ENCODE results near the gene CD2.
"Not testable (repeated sequence)": the region's sequence is repeated elsewhere in the genome, so short reads cannot be mapped to it uniquely, and the experiment has no call there.

The CD2 gene

DNA sequence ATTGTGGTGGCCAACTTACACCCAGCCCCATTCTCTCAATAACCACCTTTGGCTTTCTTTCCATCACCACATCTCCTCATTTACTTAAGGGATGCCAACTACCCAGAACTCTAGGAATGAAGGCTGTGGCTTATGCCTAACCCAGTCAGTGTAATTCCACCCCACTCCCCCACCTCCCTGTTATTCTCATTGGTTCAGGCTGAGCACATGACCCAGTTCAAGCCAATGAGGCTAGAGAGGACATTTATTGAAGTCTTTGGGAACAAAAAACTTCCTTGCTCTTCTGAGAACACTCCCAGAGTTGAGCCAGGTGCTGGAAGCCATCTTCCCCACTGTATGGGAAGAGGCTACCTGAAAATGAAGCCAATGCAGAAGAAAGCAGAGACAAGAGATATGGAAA, 22.8 kb upstream of the CD2 start:
- DNase-seq (ENCODE audit: low read depth), result no peak

DNA sequence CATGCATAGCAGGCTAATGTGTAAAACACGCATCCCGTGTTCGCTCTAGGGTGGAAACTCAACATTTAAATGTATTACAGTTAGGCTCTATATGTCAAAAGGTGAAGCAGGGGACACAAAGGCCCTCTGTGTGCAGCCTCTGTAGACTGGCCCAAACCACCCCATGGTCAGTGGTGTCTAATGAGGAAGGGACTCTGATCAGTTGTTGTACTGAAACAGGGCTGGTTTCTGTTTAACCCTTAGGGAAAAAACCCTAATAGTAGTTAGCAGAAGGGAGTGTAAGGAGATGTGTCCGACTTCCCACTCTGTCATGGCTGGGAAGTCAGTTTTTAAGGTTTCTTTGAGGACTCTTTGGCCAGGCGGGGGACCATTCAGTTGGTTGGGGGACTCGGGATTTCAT, 21.5 kb upstream of the CD2 start:
- DNase-seq (ENCODE audit: low read depth), result no peak

DNA sequence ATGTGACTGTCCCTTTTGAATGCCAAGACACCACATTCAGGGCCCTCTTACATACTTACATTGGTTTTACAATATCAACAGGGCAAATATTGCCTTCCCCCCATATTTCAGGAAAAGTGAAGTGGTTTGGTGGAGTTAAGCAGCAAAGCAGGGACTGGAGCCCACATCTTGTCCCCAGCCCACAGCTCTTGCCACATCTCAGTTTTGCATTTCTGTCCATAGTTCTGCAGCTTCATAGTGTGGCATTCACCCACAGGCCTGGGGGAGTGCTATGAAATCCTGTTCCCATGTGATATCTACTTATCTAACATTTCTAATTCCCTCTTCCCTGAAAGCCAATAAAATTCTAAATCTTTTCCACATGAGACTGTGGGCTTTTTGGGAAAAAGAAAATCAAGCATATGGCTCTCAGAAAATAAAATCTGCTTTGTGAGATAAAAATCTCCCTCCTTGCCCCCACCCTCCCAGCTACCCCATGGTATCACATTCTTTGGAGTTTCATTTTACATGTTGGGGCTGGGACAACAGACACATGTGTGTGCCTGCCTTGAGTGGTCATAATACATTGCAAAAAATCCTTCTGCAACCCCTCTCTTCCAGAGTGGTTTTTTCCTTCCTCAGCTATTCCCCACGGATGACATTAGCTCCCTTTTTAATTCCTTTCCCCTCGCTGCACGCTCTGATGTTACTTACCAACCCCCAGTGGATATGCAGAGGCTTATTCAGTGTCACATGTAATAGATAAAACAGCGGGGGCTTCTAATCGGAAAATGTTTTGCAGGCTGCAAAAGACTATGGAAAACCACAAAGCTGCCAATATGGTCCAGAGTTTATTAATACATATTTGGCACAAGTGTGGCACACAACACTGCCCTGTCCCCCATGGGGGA, 20.5 kb upstream of the CD2 start:
- DNase-seq (ENCODE audit: low read depth), result no peak

DNA sequence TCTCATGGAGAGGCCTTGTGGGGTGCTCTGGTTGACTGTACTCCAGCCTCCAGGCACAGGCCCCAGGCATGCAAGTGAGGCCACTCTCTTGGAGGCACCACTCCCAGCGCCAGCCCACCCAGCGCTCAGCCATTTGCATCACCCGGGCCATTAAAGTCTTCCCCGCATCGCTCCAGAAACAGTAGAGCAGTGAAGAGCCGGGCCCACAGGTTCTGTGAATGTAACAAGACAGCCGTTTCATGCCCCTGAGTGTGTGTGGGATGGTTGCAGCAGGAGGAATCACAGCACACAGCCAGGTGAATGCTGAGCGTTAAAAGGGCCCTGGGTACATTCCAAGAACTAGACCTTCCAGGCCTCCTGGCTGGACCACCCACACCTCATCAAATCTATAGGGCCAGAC, 19.0 kb upstream of the CD2 start:
- DNase-seq (ENCODE audit: low read depth), result no peak

DNA sequence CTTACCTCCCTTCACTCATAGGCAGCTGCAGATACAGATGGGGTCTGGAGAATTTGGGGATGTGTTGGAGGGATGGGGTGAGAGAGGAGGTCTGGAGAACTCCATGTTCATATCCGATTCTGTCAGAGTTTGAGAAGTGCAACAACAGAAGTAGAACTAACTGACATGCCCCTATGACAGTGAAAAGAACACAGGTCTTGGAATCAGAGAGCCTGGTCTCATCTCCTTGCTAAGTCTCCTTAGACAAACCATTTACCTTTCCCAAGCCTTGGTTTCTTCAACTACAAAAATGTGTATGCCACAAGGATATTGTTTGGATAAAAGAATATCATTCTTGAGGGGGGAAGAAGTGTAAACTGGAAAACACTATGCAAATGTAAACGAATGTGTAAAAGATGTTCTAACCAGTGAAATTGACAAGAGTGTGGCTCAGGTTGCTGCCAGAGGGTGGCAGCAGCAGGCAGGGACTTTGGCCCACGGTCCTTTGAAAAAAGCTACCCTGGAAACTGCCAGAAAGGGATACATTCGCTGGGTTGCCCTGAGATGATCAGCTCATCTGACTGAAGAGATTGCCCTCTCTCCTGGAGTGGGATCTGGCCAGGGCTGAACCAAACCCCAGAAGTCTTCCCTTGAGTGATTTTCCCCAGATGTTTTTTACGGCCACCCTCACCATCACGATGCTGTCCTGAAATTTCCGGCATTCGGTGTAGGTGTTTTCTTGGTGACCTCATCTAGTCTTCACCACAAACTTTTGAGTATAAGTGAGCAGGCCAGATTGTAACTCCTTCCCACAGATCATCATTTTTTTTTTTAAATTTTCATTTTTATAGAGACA, 17.0 kb upstream of the CD2 start:
- DNase-seq (ENCODE audit: low read depth), result peak; percentile 60

DNA sequence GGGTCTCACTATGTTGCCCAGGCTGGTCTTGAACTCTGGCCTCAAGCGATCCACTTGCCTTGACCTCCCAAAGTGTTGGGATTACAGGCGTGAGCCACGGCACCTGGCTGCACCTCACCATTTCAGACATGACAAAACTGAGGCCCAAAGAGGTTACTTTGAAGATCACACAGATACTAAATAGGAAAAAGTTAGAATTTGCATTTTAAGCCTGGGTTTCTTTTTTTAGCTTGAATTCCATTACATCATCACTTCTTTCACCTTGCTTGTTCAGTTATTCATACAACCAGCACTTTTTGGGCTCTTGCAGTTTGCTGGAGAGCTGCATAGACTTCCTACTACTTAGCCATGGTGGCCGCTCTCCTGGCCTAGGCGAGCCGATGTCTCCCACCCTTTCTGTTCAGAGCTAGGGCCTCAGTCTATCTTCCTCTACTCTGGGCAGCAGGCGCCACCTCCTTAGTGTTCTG, 16.3 kb upstream of the CD2 start:
- no peak for DNase-seq (ENCODE audit: low read depth)

DNA sequence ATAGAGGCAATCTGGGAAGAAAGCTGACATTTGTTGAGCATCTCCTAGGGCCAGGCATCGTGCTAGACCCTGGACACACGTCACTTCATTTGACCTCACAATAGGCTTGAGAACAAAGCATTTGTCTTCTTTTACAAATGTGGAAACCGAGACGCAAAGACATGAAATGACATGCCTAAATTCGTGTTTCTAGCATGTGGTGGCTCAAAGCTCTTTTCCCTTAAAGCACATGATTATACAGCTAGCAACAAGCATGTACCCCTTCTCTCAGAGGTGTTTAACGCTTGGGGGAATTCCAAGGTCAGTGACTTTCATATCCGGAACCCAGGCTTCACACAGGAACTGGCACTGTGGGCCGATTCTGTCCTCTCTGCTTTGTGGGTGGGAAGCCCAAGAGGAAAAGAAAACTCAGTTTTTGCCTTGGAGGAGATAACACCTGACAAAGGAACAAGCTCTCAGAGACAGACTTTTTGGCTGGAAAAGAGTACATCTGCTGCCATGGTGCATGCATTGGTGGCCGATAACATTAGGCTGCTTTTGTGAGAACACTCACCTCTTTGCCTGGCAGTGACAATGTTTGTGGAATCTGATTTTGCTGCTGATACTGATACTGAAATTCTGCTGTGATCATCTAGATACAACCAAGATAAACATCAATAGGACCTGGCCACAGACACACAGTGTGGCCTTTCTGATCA, 15.4 kb upstream of the CD2 start:
- DNase-seq (ENCODE audit: low read depth), result peak; percentile 31

DNA sequence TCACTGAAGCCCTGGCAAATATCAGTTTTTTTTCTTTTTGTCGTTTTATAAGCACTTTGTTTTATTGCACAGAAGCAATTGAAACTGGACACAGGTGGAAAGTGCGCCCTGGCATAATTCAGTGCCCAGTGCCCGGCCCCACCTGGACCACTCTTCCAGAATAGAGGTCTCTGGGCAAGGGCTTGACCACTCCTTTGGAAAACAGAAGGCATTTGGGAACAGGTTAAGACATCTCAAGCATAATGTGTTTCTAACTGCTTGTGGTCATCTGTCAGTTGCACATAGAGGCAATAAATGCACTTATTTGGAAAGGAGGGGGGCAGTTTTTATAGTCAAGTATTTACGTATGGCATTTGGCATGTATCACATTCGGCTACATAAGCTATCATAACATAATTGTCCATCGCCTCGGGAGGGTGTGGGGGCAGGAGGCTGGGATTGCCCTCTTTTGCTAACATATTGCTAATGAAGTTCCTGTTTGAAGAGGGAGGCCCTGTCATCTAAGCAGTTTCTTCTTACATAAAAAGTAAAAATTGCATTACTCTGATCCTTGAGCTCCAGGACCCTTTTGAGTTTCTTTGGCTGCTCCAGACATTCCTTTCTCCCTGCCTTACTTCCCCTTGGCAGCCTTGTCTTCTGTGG, 14.7 kb upstream of the CD2 start:
- DNase-seq (ENCODE audit: low read depth), result no peak

DNA sequence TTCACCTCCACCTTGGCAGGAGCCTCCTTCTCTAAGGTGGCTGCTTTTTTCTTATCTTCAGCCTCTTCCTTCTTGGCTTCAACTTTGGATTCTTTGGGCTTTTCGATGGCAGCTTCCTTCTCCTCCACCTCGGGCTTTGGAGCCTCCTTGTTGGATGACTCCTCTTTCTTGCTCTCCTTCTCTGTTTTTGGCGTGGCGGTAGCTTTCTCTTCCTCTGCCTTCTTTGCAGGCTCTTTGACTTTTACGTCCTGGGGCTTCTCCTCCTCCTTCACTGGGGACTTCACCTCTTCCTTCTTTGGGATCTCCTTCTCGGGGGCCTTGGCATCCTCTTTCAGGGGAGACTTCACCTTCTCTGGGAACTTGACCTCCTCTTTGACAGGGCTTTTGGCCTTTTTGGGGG, 13.9 kb upstream of the CD2 start:
- DNase-seq (ENCODE audit: low read depth), result no peak

DNA sequence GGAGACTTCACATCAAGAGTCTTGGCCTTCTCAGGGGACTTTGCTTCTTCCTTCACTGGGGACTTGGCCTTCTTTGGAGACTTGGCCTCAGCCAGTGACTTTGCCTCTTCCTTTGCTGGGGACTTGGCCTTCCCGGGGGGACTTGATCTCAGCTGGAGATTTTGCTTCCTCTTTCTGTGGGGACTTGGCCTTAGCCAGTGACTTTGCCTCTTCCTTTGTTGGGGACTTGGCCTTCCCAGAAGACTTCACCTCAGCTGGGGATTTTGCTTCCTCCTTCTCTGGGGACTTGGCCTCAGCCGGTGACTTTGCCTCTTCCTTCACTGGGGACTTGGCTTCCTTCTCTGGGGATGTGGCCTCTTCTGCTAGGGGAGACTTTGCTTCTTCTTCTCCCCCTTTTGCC, 13.5 kb upstream of the CD2 start:
- DNase-seq (ENCODE audit: low read depth), result no peak

DNA sequence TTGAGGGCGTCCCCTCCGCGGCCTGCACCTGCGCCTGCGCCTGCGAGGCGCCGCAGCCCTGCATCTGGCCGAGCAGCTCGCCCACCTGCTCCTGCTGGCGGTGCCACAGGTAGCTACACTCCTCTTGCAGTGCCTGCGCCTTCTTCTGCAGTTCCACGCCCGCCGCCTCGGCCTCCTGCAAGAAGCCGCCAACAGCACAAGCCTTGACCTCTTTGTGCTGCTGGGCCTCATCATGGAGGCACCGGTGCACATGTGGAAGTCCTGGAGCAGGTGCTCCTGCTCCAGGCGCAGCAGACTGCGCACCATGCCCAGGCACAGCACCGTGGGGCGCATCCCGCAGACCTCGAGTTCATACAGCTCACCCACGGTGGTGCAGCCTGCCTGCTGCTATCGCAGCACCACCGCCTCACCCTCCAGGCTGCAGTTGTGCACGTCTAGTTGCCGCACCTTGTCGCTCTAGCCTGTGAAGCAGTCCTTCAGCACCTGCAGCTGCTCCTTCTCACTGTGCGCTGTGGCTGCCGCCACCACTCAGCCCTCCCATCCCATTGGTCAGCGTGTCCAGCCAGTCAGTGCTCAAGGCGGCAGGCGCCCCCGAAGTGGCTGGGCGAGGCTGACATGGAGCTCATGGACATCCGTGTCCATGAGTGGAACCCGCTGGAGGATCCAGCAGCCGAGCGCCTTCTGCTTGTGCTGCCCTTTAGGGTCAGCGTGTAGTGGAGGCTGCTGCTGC, 12.2 kb upstream of the CD2 start:
- no peak for DNase-seq (ENCODE audit: low read depth)

DNA sequence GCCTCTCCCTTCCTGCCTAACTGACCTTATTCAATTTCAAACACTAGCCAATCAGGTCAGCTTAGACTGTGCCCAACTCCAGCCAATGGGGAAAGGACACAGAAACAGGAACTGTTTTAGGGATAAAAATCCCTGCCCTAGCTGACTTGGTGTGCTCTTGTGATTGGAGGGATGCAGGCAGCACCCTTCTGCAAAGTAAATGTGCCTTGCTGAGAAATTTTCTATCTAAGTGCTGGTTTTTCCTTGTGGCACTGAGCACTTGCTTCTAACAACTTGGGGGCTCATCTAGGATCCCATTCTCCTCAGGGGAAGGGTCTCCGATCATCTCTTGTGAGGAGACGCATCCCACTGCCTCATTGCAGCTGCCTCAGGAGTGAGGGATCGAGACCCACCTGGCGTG, 10.7 kb upstream of the CD2 start:
- DNase-seq (ENCODE audit: low read depth), result no peak

DNA sequence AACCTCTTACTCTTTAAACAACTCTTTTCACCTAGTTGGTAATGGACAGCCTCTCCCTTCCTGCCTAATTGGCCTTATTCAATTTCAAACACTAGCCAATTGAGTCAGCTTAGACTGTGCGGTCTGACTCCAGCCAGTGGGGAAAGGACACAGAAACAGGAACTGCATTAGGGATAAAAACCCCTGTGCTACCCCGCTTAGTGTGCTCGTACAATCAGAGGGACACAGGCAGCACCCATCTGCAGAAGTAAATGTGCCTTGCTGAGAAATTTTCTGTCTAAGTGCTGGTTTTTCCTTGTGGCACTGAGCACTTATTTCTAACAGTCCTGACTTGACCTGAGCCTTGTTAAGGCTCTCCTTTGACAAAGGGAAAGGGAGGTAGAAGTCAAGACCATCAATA, 6.0 kb upstream of the CD2 start:
- no peak for DNase-seq (ENCODE audit: low read depth)

DNA sequence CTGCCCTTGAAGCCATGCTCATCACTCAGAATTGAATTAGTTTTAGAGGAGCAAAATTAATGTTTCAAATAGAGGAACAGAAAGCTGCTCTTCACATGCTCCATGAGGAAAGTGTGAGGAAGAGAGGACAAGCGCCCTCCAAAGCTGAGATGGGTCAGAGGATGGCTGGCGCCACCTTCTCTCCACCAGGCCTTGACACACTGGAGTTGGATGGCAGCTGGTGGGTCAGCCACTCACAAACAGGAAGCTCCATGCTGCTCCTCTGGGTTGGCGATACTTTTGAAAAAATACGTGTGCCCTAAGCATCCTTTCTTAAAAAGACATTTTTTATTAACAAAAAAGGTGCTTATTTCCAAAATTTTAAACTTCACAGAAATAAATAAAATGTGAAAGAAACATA, 3.1 kb upstream of the CD2 start:
- no peak for DNase-seq (ENCODE audit: low read depth)

DNA sequence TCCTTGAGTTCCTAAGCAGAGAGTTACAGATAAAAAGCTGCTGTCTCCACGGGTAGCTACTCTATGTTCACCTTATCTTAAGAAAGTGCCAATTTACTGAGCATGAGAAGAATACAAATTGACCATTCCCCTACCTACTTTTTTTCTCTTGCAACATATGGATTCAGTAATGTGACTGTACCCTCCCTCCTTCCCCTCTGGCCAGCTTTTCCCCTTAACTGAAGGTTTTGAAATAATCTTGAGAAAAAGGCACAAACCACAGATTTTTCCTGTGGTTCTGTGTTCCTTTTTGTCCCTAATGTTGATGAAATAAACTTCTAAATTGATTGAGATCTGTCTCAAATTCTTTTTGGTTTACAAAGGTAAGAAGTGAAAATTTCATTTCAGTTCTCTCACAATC, 2.6 kb upstream of the CD2 start:
- DNase-seq (ENCODE audit: low read depth), result no peak

DNA sequence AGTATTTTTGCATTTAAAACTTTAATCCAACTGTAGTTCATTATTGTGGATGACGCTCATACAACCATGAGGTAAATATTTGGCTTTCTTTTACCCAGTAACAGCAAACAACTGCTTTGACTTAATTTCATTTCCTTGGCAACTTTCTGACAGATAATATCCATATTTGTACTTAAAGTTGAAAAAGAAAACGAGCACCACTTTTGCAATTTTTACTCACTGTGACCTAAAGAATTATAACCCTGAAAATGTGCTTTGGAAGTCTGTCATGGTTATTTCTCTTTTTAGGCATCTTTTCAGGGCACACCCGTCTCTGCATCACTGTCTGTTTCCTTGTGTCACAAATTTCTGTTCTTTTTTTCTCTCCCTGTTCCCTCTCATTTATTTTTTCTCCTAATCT, 918 bp upstream of the CD2 start:
- DNase-seq (ENCODE audit: low read depth), result no peak

DNA sequence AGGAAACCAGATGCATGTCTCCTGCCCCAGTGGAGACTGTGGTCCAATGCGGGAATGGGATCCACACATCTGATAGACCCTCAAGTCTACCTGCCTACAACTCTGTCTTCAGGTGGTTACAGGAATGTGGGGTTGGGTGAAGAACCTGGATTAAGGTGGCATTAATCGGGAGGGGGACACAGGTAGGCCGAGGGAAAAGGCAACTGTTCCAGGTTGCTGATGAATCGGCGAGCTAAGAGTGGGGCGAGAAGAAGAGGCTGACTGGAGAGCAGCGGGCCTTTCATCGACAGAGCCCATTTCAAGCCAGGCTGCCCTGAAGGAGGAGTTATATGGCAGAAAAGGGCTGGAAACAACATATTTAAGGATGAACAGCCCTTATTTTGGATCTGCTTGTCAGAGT, 836 bp downstream of the CD2 start:
- DNase-seq (ENCODE audit: low read depth), result no peak

DNA sequence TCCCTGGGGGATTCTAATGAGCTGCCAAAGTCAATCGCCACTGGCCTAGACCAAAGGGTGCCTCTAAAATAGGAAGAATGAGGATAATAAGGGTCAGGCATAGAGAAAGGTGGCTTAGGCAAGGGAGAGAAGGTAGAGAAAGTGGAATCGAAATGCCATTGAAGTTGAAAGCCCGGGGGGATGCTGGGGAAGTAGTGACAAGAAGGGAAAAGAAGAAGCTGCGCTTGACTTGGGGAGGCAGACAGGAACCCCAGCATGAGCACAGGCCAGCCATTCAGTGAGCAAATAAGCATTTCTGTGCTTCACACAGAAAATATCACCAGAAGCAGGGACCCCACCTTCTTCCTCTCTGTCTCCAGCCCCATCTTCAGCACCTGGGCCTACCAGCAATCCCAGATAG, 1.5 kb downstream of the CD2 start:
- DNase-seq (ENCODE audit: low read depth), result no peak

DNA sequence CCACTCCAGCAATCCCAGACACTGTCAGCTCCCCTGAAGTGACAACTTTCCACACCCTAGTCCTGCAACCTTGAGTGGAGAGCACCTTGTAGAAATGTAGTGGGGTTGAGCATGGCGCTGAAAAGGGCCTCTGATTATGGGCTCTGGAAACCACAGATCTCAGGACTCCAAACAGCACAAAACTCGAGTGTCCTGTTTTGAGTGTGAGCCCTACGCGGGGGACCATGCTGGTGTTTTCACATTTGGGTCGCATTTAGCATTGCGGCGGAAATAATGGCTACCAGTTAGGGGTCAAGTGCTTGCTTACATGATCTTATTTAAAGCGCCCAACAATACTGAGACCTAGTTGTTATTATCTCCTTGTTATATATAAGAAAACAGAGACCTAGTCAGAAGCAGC, 1.9 kb downstream of the CD2 start:
- DNase-seq (ENCODE audit: low read depth), result not testable (repeated sequence)

DNA sequence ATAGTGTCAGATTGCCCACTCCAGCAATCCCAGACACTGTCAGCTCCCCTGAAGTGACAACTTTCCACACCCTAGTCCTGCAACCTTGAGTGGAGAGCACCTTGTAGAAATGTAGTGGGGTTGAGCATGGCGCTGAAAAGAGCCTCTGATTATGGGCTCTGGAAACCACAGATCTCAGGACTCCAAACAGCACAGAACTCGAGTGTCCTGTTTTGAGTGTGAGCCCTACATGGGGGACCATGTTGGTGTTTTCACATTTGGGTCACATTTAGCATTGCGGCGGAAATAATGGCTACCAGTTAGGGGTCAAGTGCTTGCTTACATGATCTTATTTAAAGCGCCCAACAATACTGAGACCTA, 4.2 kb downstream of the CD2 start:
- DNase-seq (ENCODE audit: low read depth), result not testable (repeated sequence)

DNA sequence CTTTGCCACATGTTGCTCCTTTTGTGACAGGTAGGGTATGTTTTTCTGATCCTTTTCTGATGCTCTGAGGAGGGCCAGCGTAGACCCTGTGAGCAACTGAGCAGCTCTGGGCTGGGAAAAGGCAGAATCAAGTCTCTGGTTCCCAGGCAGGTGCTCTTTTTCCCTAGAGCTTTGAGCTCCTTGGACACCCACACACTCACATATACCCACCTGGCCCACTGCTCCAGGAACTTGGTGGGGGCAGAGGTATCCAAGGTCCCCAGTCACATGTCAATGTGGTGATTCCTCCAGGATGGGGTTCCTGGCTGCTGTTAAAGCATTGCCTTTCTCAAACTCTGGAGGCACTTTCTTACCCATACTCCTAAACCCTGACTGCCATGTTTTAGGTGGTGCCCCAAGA, 5.4 kb downstream of the CD2 start:
- DNase-seq (ENCODE audit: low read depth), result no peak

DNA sequence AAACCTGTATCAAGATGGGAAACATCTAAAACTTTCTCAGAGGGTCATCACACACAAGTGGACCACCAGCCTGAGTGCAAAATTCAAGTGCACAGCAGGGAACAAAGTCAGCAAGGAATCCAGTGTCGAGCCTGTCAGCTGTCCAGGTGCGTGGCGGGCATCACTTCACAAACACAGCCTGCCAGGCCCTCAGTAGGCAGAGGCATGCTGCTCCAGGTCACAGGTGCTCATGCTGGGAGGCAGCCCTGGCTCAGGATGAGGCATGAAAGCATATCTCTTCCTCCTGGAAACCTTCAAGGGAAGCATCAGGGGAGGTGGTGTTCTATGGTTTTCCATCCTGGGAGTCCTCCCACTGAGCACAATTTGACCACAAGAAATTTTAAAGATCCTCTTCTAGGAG, 6.3 kb downstream of the CD2 start:
- DNase-seq (ENCODE audit: low read depth), result no peak
